KOPT-K1 (cell line): ENCODE results near the gene ARPP19.
A peak's percentile ranks its signal among the peaks of the same experiment; 100 is the strongest.
"Not testable (repeated sequence)": the region's sequence is repeated elsewhere in the genome, so short reads cannot be mapped to it uniquely, and the experiment has no call there.

ENCODE experiments used
- H3K27ac ChIP-seq: fragments of 200-600 bp; sonication (generic); 2 replicates; pipeline ENCODE4 v1.5.1; 2016; ENCODE audit warnings: antibody characterized with exemption, mild to moderate bottlenecking, low read depth, low read length; ENCODE audit not compliant: poor library complexity, severe bottlenecking
- H3K36me3 ChIP-seq: fragments of 200-600 bp; sonication (generic); 2 replicates; pipeline ENCODE4 v1.5.1; 2017; ENCODE audit warnings: antibody characterized with exemption, mild to moderate bottlenecking, low read length, moderate library complexity; ENCODE audit not compliant: insufficient read depth
- H3K9me3 ChIP-seq: fragments of 200-600 bp; sonication (generic); 2 replicates; pipeline ENCODE4 v1.5.1; 2017; ENCODE audit warnings: antibody characterized with exemption, low read length, mild to moderate bottlenecking; ENCODE audit not compliant: insufficient read depth, poor library complexity, severe bottlenecking

ARPP19 gene, protein sequence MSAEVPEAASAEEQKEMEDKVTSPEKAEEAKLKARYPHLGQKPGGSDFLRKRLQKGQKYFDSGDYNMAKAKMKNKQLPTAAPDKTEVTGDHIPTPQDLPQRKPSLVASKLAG

DNA sequence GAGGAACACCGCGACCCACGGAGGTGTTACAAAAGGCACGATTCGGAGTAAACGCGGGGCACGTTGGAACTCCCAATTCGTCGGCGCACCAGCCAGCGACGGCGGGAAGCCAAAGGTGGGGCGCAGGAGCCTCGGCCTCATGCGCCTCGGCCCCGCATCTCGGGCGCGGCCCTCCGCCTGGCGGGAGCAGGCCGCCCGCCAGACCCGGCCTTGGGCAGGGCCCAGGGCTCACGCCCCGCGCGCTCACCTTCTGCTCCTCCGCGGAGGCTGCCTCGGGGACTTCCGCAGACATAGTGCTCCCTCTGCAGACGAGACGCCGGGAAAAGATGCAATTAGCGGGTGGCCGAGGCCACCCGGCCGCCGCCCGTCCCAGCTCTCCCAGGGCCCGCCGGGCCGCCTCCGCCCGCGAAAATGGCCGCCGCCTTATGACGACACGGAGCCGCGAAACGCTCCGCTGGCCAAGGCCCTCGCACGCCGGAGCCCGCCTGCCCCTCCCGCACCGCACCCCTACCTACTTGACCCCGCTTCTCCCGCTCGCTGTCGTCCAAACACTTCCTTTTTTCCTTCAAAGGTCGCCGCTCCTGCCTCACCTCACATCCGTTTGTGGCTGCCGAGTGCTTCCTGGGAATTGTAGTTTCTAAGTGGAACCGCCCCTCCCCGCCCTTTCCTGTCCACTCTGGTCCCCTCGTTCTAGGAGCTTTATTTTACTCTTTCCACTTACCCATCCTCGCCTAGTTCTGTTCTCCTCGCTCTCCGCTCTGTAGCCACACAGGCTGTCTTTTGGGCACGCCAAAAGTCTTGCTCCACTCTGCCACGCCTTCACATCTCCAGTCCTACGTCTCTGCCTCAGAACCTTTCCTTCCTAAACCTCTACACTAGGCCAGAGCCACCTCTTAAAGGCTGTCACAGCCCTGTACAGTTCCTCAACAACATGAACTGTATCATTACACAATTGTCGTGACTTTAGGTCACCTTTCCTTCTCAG lies at the start of gene ARPP19:
Gene ARPP19, minus strand, starts transcription at position 430 of the 985 bp plus-strand sequence. Its CDS starts 138 bp downstream, at position 292.
- H3K36me3 ChIP-seq: peaks cover 15% of the 10 kb centered on the region
- H3K9me3 ChIP-seq: no peaks in the 10 kb centered on the region
- H3K27ac ChIP-seq: peak within 1 kb of the TSS; percentile 89

DNA sequence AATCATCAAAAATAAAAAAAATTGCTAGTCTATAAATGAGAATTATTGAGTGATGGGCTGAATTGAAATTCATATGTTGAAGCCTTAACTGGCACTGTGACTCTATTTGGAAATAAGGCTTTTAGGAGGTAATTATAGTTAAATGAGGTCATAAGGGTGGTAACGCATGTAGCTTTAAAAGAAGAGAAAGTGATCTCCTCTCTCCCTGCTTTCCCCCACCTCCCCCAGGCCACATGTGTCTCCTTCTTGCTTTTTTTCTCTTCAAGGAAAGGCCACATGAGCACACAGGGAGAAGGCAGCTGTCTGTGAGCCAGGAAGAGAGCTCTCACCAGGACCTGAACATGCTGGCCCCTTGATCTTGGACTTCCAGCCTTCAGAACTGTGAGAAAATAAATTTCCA lies 48.2 kb upstream of the ARPP19 start:
- Histone ChIP-seq H3K27ac (no peak overlapping the region), H3K36me3 (no peaks in the 10 kb centered on the region; the same call in 1 of the 2 replicates), H3K9me3 (no peaks in the 10 kb centered on the region)

DNA sequence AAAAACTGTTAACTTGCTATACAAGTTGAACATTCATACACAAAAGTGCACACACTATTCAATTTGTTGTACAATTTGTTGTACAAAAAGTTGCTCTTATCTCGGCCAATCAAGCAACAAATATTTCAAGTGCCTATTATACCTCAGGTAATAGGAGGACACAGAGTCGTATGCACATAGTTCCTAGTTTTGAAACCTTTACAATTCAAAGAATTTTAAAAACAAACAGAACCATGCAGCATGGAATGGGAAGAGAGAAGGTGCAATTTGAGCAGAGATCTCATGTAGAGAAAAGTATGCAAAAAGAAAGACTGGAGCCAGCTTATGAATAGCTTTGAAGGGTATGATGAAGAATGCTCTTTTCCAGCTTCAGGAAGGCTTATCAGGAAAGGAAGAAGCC lies 46.5 kb upstream of the ARPP19 start:
- H3K36me3 ChIP-seq: peaks cover 6% of the 10 kb centered on the region; the same call in 1 of the 2 replicates
- no peaks in the 10 kb centered on the region for H3K9me3 ChIP-seq
- no peak overlapping the region for H3K27ac ChIP-seq

DNA sequence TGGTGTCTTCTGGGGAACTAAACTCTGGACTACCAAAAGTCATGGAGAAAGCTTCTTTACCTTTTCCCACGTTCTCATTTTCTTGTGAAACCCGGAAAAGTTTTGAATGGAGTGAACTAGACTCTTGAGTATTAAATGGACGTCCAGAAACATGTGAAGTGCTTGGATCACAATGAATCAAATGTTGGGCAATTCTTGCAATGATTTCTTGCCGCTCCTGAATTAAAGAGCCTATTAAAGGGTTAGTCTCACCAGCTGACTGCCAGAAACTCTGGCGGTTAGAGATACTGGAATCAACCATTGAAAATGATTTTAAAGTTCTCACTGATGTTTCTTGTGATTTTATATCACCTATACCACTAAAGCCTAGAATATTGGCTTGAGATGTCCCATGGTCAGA lies 40.8 kb upstream of the ARPP19 start:
- Histone ChIP-seq H3K27ac (no peak overlapping the region), H3K9me3 (no peaks in the 10 kb centered on the region), H3K36me3 (peaks cover 19% of the 10 kb centered on the region)

DNA sequence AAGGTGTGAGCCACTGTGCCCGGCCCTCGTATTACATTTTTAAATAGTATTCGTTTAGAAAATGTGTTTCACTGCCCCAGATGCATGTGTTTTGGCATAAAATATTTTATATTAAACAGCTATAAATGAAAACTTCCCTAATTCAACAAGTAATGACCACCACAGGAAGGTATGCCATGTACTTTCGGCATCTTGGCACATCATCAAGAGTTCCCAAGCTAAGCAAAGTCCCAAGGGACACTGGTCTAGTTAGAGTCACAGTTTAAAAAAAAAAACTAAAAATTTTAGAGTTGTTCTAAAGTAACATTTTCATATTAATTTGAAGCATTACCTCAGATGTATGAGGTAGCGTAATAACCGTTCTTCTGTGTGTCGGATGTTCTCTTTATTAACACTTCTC lies 15.6 kb upstream of the ARPP19 start:
- Histone ChIP-seq H3K27ac (no peak overlapping the region), H3K9me3 (no peaks in the 10 kb centered on the region), H3K36me3 (no peaks in the 10 kb centered on the region)

DNA sequence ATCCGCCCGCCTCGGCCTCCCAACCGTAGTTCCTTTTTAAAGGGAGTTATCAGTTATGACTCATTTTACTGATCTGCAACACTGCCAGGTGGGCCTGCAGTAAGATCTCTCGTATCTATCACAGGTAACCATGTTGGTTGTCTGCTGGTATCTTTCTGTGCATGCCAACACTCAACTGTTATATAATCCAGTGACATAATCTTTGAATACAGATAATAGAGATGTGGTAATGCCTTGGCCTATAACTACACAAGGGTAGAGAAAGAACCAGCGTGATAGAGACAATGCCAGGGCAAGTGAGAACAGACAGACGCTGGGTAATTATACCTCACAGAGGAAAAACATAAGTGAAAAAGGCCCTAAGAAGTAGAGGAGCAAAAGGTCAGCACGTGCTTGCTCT lies 11.0 kb upstream of the ARPP19 start:
- no peak overlapping the region for H3K27ac ChIP-seq
- no peaks in the 10 kb centered on the region for H3K36me3 ChIP-seq
- H3K9me3 ChIP-seq: no peaks in the 10 kb centered on the region

DNA sequence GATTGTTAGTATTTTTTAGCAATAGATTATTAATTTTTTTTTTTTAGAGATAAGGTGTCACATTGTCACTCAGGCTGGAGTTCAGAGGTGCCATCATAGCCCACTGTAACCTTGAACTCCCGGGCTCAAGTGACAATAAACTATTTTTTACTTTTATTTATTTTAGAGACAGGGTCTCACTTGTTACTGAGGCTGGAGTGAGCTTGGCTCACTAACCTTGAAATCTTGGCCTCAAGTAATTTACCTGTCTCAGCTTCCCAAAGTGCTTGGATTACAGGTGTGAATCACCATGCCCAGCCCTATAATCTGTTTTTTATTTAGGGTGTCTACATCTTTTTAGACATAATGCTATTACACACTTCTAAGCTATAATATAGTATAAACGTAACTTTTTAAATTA lies 7.9 kb upstream of the ARPP19 start:
- H3K27ac ChIP-seq: no peak overlapping the region
- H3K9me3 ChIP-seq: no peaks in the 10 kb centered on the region
- H3K36me3 ChIP-seq: no peaks in the 10 kb centered on the region

DNA sequence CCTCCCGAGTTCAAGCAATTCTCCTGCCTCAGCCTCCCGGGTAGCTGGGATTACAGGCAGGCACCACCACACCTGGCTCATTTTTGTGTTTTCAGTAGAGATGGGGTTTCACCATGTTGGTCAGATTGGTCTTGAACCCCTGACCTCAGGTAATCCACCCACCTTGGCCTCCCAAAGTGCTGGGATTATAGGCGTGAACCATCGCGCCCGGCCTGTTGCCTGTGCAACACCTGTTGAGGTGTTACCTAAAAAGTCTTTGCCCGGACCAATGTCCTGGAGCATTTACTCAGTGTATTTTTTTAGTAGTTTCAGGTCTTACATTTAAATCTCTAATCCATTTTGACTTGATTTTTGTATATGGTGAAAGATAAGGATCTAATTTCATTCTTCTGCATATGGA lies 6.7 kb upstream of the ARPP19 start:
- H3K36me3 ChIP-seq, H3K9me3 ChIP-seq, H3K27ac ChIP-seq: not testable (repeated sequence)

DNA sequence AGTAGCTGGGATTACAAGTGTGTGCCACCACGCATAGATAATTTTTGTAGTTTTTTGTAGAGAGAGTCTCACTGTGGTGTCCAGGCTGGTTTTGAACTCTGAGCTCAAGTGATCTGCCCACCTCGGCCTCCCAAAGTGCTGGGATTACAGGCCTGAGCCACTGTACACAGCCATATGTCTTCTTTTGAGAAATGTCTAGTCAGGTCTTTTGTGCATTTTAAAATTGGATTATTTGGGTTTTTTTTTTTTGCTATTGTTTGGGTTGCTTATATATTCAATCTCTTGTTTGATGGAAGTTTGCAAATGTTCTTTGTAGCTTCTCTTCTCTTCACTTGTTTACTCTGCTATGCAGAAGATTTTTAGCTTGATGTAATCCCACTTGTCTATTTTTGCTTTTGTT lies 6.2 kb upstream of the ARPP19 start:
- H3K36me3 ChIP-seq: no peaks in the 10 kb centered on the region
- H3K9me3 ChIP-seq: no peaks in the 10 kb centered on the region
- H3K27ac ChIP-seq: no peak overlapping the region

DNA sequence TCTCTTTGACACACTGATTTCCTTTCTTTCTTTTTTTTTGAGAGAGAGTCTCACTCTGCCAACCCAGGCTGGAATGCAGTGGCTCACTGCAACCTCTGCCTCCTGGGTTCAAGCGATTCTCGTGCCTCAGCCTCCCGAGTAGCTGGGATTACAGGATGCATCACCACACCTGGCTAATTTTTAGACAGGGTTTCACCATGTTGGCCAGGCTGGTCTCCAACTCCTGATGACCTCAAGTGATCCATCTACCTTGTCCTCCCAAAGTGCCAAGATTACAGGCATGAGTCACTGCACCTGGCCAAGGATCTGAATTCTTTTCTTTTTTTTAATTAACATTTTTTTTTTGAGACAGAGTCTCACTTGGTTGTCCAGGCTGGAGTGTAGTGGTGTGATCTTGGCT lies 5.8 kb upstream of the ARPP19 start:
- not testable (repeated sequence) for H3K27ac ChIP-seq, H3K9me3 ChIP-seq, H3K36me3 ChIP-seq

DNA sequence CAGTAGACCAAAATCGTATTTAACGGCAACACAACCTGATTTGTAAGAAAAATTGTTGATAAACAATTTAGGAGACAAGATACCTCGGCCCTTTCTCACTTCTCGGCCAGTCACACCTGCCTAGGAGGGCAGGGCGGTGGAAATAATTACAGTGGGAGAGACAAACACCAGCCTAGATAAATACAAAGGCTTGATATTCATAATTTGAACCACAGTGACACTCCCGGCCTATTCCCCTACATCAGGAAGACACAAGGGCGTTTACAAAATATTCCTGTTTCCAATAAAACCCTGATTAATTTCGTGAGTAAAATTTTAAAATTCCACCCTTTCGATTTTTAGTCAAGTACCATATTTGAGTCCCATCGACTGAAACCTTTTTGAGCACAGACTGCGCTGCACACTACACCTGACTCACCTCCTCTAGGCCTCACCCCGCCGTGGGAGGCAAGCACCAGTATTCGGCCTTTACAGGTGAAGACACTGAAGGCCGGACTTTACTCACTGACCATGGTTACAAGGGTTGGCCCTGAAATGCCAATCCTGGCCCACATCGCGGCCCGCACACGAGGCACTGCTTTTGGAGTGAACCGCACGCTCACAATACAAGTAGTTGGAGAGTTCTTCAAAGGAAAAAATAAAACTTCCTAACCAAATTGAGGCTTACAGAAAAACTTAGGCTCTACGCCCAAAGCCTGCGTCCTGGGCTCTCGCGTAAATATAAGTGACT lies 794 bp downstream of the ARPP19 start:
- H3K36me3 ChIP-seq: peaks cover 21% of the 10 kb centered on the region
- H3K27ac ChIP-seq: peak overlapping the region; percentile 89
- H3K9me3 ChIP-seq: no peaks in the 10 kb centered on the region

DNA sequence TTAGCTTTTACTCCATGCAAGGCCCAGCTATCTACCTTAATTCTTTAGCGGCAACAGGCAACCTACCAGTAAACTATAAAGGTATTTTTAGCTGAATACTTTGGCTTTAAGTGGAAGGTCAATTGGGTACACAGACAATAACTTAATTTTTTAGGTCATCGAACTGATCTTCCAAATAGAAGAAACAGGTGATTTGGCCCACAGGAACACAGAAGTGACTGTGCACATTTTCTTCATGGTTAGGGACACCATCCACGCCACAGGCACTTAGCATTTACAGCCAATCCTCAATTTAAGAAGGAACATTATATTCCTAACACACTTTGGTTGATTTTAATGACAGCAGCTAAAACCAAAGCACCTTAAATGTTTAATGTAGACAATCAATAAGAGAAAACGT lies 1.9 kb downstream of the ARPP19 start:
- peak overlapping the region; percentile 89 for H3K27ac ChIP-seq
- H3K36me3 ChIP-seq: peaks cover 24% of the 10 kb centered on the region
- H3K9me3 ChIP-seq: no peaks in the 10 kb centered on the region

DNA sequence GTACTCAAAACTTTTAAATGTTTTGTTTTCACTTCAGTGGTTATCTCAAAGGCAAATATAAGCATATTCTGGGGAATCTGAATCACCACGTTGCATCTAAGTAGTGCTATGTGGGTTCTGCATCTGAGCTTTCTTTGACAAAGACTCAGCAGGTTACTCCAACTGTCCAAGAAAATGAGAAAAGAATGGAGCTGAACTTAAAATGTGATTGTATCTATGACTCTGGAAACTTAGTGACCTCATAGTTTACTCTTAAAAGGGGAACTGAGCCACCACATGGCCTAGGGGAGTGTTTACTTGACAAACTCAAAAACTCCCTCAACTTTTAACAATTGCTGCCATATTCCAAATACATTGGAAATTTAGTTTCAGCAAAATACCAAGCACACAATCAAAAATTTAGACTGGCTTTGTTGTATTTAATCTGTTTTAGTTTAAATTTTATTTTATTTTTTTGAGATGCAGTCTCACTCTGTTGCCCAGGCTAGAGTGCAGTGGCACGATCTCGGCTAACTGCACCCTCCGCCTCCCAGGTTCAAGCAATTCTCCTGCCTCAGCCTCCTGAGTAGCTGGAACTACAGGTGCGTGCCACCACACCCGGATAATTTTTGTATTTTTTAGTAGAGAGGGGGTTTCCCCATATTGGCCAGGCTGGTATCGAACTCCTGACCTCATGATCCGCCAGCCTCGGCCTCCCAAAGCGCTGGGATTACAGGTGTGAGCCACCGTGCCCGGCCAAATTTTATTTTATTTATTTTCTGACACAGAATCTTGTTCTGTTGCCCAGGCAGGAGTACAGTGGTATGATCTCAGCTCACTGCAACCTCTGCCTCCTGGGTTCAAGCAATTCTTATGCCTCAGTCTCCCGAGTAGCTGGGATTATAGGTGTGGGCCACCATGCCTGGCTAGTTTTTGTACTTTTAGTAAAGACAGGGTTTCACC lies 3.1 kb downstream of the ARPP19 start:
- peaks cover 26% of the 10 kb centered on the region for H3K36me3 ChIP-seq
- H3K9me3 ChIP-seq, H3K27ac ChIP-seq: not testable (repeated sequence)

DNA sequence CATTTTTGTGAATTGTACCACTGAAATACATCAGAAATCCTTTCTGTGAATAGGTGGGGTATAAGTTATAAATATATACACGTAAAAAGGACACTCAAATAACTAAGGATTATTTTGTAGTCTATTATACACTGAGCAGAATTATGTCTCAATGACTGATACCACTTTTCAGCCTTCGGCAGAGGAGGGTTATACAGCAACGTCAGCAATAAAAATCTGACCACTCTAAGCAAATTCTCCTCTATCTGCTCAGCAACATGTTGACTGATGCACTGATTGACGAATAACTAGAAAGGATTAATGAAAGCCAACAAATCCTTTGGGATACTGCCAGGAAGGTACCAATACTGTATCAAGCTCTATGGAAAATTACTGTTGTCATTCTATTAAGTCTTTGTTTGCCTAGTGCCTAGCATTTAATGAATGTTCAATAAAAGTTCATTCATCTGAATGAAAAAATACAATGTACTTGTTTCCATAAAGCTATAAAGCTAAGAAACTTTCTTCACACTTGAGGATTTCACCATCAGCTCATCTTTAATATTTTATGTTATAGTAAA lies 5.2 kb downstream of the ARPP19 start:
- H3K36me3 ChIP-seq: peaks cover 47% of the 10 kb centered on the region
- no peak overlapping the region for H3K27ac ChIP-seq
- H3K9me3 ChIP-seq: no peaks in the 10 kb centered on the region
